Glutamatergic neuron (in vitro differentiated cells): ENCODE measurements around the gene NPAS2. TPM values are rescaled to one million over a fixed set of nuclear protein-coding genes. Genes with fewer than 3 reads are reported as not detected.

Experiments used
- DNase-seq: peaks from one replicate; pipeline ENCODE4 v3.0.0; 2022
- H3K27ac Mint-ChIP-seq: one replicate; pipeline ENCODE4 v1.8.0; 2020; ENCODE audit warnings: mild to moderate bottlenecking, mixed read lengths, inconsistent platforms; ENCODE audit not compliant: unreplicated experiment
- H3K27me3 Mint-ChIP-seq: one replicate; pipeline ENCODE4 v1.8.0; 2020; ENCODE audit warnings: mild to moderate bottlenecking, moderate library complexity, mixed read lengths, inconsistent platforms; ENCODE audit not compliant: unreplicated experiment
- H3K36me3 Mint-ChIP-seq: one replicate; pipeline ENCODE4 v1.8.0; 2020; ENCODE audit warnings: mild to moderate bottlenecking, mixed read lengths, inconsistent platforms; ENCODE audit not compliant: unreplicated experiment
- H3K4me1 Mint-ChIP-seq: one replicate; pipeline ENCODE4 v1.8.0; 2020; ENCODE audit warnings: mild to moderate bottlenecking, low read depth, mixed read lengths, inconsistent platforms; ENCODE audit not compliant: unreplicated experiment
- H3K4me3 Mint-ChIP-seq: one replicate; pipeline ENCODE4 v1.8.0; 2020; ENCODE audit warnings: mild to moderate bottlenecking, mixed read lengths, inconsistent platforms; ENCODE audit not compliant: unreplicated experiment
- H3K9me3 Mint-ChIP-seq: one replicate; pipeline ENCODE4 v1.8.0; 2020; ENCODE audit warnings: mild to moderate bottlenecking, moderate library complexity, mixed read lengths, inconsistent platforms; ENCODE audit not compliant: unreplicated experiment
- CTCF ChIP-seq: fragments of 200-600 bp; sonication (generic); IDR thresholded peaks from one replicate; pipeline ENCODE4 v1.5.0; 2021; ENCODE audit not compliant: partially characterized antibody, unreplicated experiment
- total RNA-seq: library from RNA; stranded (reverse); fragmentation: NEBNext Ultra II Directional; extraction: Animal tissue kit (Norgen Biotek cat#: 25700); gene quantifications from one replicate; pipeline ENCODE4 v1.2.1, GENCODE V29; 2021; ENCODE audit not compliant: unreplicated experiment

NPAS2 gene
- total RNA-seq, 1 donor from 2014 or later = 0.54 TPM

- Mint-ChIP-seq H3K4me1 (peaks cover 3% of the 10 kb centered on the region), H3K27ac (no peak overlapping the region), H3K36me3 (peaks cover 5% of the 10 kb centered on the region), H3K4me3 (no peak overlapping the region), H3K9me3 (peaks cover 4% of the 10 kb centered on the region), H3K27me3 (peaks cover 3% of the 10 kb centered on the region)
- TF ChIP-seq CTCF = no peak
- DNase-seq = no peak
Measured at GRCh38 chr2:100941646-100942240, 121.8 kb downstream of the NPAS2 start.

GRCh38 chr2:100944617-100945432 is 124.9 kb downstream of the NPAS2 start:
- H3K4me1 Mint-ChIP-seq = peaks cover 10% of the 10 kb centered on the region
- DNase-seq = no peak
- peaks cover 3% of the 10 kb centered on the region for H3K27me3 Mint-ChIP-seq
- no peak for TF ChIP-seq CTCF
- no peak overlapping the region for H3K27ac Mint-ChIP-seq
- H3K36me3 Mint-ChIP-seq = peaks cover 6% of the 10 kb centered on the region
- H3K4me3 Mint-ChIP-seq = no peak overlapping the region
- peaks cover 5% of the 10 kb centered on the region for H3K9me3 Mint-ChIP-seq

DNA sequence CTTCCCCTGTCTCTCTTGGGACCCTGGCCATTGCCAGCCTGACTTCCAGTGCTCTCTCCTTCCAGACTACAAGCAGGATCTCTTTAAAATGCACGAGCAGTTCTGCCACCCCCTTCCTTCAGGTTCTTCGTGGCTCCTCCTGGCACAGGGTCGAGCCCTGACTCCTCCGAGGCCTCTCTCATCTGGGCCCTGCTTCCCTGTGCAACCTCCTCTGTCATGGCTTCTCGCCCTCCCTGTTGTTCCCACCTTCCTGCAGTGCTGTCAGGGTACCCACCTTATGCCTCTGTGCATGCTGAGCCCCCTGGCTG is 125.4 kb downstream of the NPAS2 start:
- peaks cover 3% of the 10 kb centered on the region for H3K27me3 Mint-ChIP-seq
- H3K4me3 Mint-ChIP-seq = no peak overlapping the region

DNA sequence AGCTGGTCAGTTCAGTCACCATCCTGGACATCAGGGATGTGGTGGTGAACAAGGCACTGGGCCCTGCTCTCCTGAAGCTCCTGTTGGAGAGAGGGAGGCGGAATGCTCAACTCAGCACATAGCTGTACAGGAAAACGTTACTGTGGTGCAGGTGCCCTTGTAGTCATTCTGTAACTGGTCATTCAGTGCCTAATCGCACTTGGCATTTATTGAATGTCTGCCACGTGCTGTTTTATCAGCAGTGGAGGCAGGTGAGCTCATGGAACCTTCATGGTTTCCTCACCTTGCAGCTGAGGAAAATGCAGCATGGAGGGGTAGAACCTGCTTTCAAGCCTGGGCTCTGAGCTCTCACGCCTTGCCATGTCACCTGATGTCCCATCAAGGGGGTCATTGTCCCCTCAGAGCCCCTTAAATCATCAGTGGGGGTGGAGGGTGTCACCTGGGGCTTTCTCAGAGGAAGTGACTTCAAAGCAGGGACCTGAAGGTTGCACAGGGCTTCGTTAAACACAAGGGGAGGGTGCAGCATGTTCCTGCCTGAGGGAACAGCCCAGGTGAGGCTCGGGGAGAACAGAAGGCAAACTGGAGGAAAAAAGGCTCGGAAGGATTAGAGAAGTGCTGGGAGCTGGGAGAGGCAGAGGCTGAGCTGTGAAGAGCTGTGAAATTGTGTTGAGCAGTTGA is 126.1 kb downstream of the NPAS2 start:
- H3K27me3 Mint-ChIP-seq = peaks cover 3% of the 10 kb centered on the region
- H3K4me1 Mint-ChIP-seq = peaks cover 10% of the 10 kb centered on the region
- H3K9me3 Mint-ChIP-seq = peaks cover 5% of the 10 kb centered on the region
- H3K36me3 Mint-ChIP-seq = peaks cover 6% of the 10 kb centered on the region
- TF ChIP-seq CTCF = no peak
- H3K27ac Mint-ChIP-seq = no peak overlapping the region
- DNase-seq = no peak
- no peak overlapping the region for H3K4me3 Mint-ChIP-seq

More for the DNA sequence above, 125.4 kb downstream of the NPAS2 start:
- TF ChIP-seq CTCF = no peak
- H3K9me3 Mint-ChIP-seq = peaks cover 5% of the 10 kb centered on the region
- H3K4me1 Mint-ChIP-seq = peaks cover 10% of the 10 kb centered on the region
- no peak for DNase-seq
- no peak overlapping the region for H3K27ac Mint-ChIP-seq
- peaks cover 6% of the 10 kb centered on the region for H3K36me3 Mint-ChIP-seq
